CD8-positive, alpha-beta memory T cell (primary cell): ENCODE results near the gene UNKL. TPM values are rescaled to one million over a fixed set of nuclear protein-coding genes. Genes with fewer than 3 reads are reported as not detected.
A peak's percentile ranks its signal among the peaks of the same experiment; 100 is the strongest.

Experiments used
- CTCF ChIA-PET: fragments of 350-600 bp; sonication (Branson Sonifier 250); formaldehyde crosslinking; loops from one replicate; lab custom pipeline; 2021; ENCODE audit warnings: antibody characterized with exemption; lab: Charles Lee
- POLR2A ChIA-PET: fragments of 350-600 bp; sonication (Branson Sonifier 250); formaldehyde crosslinking; loops from one replicate; lab custom pipeline; 2021; ENCODE audit warnings: antibody characterized with exemption; lab: Charles Lee
- DNase-seq, 5 donors: peaks; one replicate each; pipeline versions ENCODE4 v3.0.0 to v3.0.0-alpha.2; 2020 to 2022; ENCODE audit warnings: mixed read lengths in 1 of 5
- H3K27ac ChIP-seq: one replicate; pipeline ENCODE4 v1.7.0; 2013; ENCODE audit warnings: low read depth, mild to moderate bottlenecking, low read length, moderate library complexity
- H3K27me3 ChIP-seq: 2 replicates; pipeline ENCODE4 v1.7.0; 2013; ENCODE audit warnings: low read length, mild to moderate bottlenecking; ENCODE audit not compliant: insufficient read depth, poor library complexity, severe bottlenecking
- H3K36me3 ChIP-seq: 2 replicates; pipeline ENCODE4 v1.7.0; 2013; ENCODE audit warnings: mild to moderate bottlenecking, low read length, moderate library complexity; ENCODE audit not compliant: insufficient read depth
- H3K4me1 ChIP-seq: 2 replicates; pipeline ENCODE4 v1.7.0; 2013; ENCODE audit warnings: mild to moderate bottlenecking, low read length, moderate library complexity; ENCODE audit not compliant: insufficient read depth
- H3K4me3 ChIP-seq: 2 replicates; pipeline ENCODE4 v1.7.0; 2013; ENCODE audit warnings: mild to moderate bottlenecking, low read length
- H3K9me3 ChIP-seq: 2 replicates; pipeline ENCODE4 v1.7.0; 2013; ENCODE audit warnings: mild to moderate bottlenecking, low read length
- H3K27ac Mint-ChIP-seq, 8 donors: one replicate each; pipeline ENCODE4 v1.8.0; 2020 to 2021; ENCODE audit warnings: mixed read lengths in 8 of 8, mild to moderate bottlenecking in 6 of 8, inconsistent platforms in 3 of 8, moderate library complexity in 3 of 8
- H3K27me3 Mint-ChIP-seq, 2 donors: one replicate each; pipeline ENCODE4 v1.8.0; 2020 to 2021; ENCODE audit warnings: mixed read lengths in 2 of 2, mild to moderate bottlenecking in 1 of 2, moderate library complexity in 1 of 2
- H3K36me3 Mint-ChIP-seq, 3 donors: one replicate each; pipeline ENCODE4 v1.8.0; 2020 to 2021; ENCODE audit warnings: mixed read lengths in 3 of 3, inconsistent platforms in 1 of 3, mild to moderate bottlenecking in 1 of 3
- H3K4me1 Mint-ChIP-seq, 3 donors: one replicate each; pipeline ENCODE4 v1.8.0; 2020 to 2021; ENCODE audit warnings: mixed read lengths in 3 of 3, inconsistent platforms in 1 of 3, mild to moderate bottlenecking in 1 of 3
- H3K4me3 Mint-ChIP-seq, 7 donors: one replicate each; pipeline ENCODE4 v1.8.0; 2020 to 2021; ENCODE audit warnings: mixed read lengths in 7 of 7, mild to moderate bottlenecking in 6 of 7, moderate library complexity in 4 of 7, inconsistent platforms in 2 of 7
- H3K9me3 Mint-ChIP-seq, 5 donors: one replicate each; pipeline ENCODE4 v1.8.0; 2020 to 2022; ENCODE audit warnings: mixed read lengths in 5 of 5, mild to moderate bottlenecking in 3 of 5, moderate library complexity in 2 of 5, inconsistent platforms in 1 of 5
- polyA plus RNA-seq: library from polyadenylated mRNA; unstranded; fragments of 300-500 nt; fragmentation: Illumina TruSeq; gene quantifications from one replicate; pipeline ENCODE4 v1.2.3, GENCODE V29; 2021
- total RNA-seq, 2 experiments: library from RNA; stranded (reverse); gene quantifications; one replicate each; pipeline ENCODE4 v1.2.3, GENCODE V29; 2021

Gene UNKL
- total and polyA plus RNA-seq, 3 experiments from 2014 or later = 8.1 to 38.0 (median 32.9) TPM

- DNase-seq = no peak
- Mint-ChIP-seq H3K4me1 (peaks cover 4 to 9% (median 5%) of the 10 kb centered on the region in 3 donors), H3K4me3 (no peak overlapping the region), H3K27ac (no peak overlapping the region), H3K36me3 (peaks cover 0 to 1% (median 0%) of the 10 kb centered on the region in 3 donors), H3K9me3 (no peaks in the 10 kb centered on the region), H3K27me3 (no peaks in the 10 kb centered on the region)
- no peaks in the 10 kb centered on the region for H3K9me3 ChIP-seq
- no peaks in the 10 kb centered on the region for H3K4me1 ChIP-seq
- no peaks in the 10 kb centered on the region for H3K36me3 ChIP-seq
- no peaks in the 10 kb centered on the region for H3K27me3 ChIP-seq
- no peak overlapping the region for H3K27ac ChIP-seq
- POLR2A ChIA-PET = no interaction called here
- H3K4me3 ChIP-seq = no peak overlapping the region
- CTCF ChIA-PET = interaction anchor here (0.6 kb wide), 1 partner anchor 121 kb away, joined by 3 read pairs; no protein-coding TSS in a partner anchor
These were observed 11.3 kb upstream of the UNKL start for GRCh38 chr16:1425616-1426370.

GRCh38 chr16:1424028-1424427 is 9.5 kb upstream of the UNKL start:
- no peaks in the 10 kb centered on the region for H3K9me3 ChIP-seq
- peaks cover 0 to 5% (median 0%) of the 10 kb centered on the region in 3 donors for H3K36me3 Mint-ChIP-seq
- POLR2A ChIA-PET = no interaction called here
- no peak for DNase-seq
- no peaks in the 10 kb centered on the region for H3K36me3 ChIP-seq
- no peaks in the 10 kb centered on the region for H3K27me3 ChIP-seq
- H3K4me3 ChIP-seq = no peak overlapping the region
- no peak overlapping the region for H3K27ac ChIP-seq
- peaks cover 0 to 3% of the 10 kb centered on the region in 2 donors for H3K27me3 Mint-ChIP-seq
- CTCF ChIA-PET = no interaction called here
- H3K4me3 Mint-ChIP-seq = peak overlapping the region in 1 of 7 donors; percentile 79
- H3K4me1 Mint-ChIP-seq = peaks cover 4 to 21% (median 12%) of the 10 kb centered on the region in 3 donors
- peak overlapping the region in 2 of 8 donors; percentile 52 to 68 for H3K27ac Mint-ChIP-seq
- H3K4me1 ChIP-seq = peaks cover 11% of the 10 kb centered on the region
- no peaks in the 10 kb centered on the region for H3K9me3 Mint-ChIP-seq

- peaks cover 0 to 10% (median 0%) of the 10 kb centered on the region in 3 donors for H3K36me3 Mint-ChIP-seq
- CTCF ChIA-PET = interaction anchor here (1.4 kb wide), 1 partner anchor 10 kb away, joined by 3 read pairs; no protein-coding TSS in a partner anchor
- Histone ChIP-seq H3K9me3 (no peaks in the 10 kb centered on the region), H3K4me1 (peaks cover 11% of the 10 kb centered on the region), H3K4me3 (no peak overlapping the region), H3K36me3 (no peaks in the 10 kb centered on the region), H3K27me3 (no peaks in the 10 kb centered on the region), H3K27ac (peak overlapping the region; percentile 93)
- H3K4me3 Mint-ChIP-seq = peak overlapping the region; percentile 24 to 97 (median 34)
- peak overlapping the region; percentile 53 to 100 (median 98) for H3K27ac Mint-ChIP-seq
- POLR2A ChIA-PET = interaction anchor here (0.8 to 1.7 kb wide), 2 partner anchors 52 to 256 kb away, joined by 3 to 9 read pairs; partner anchors contain the start of gene JPT2
- H3K9me3 Mint-ChIP-seq = no peaks in the 10 kb centered on the region
- no peak for DNase-seq
- H3K4me1 Mint-ChIP-seq = peaks cover 9 to 21% (median 13%) of the 10 kb centered on the region in 3 donors
- peaks cover 0 to 3% of the 10 kb centered on the region in 2 donors for H3K27me3 Mint-ChIP-seq
These were observed 7.6 kb upstream of the UNKL start for GRCh38 chr16:1422076-1422475.

- Histone ChIP-seq H3K27ac (peak overlapping the region; percentile 93), H3K27me3 (no peaks in the 10 kb centered on the region), H3K36me3 (no peaks in the 10 kb centered on the region), H3K4me1 (peaks cover 11% of the 10 kb centered on the region), H3K9me3 (no peaks in the 10 kb centered on the region), H3K4me3 (peak overlapping the region; percentile 91)
- CTCF ChIA-PET = interaction anchor here (0.8 to 1.0 kb wide), 3 partner anchors 8 to 363 kb away, joined by 3 read pairs; partner anchors contain the start of gene NUBP2
- no peak for DNase-seq
- H3K27me3 Mint-ChIP-seq = peaks cover 0 to 3% of the 10 kb centered on the region in 2 donors
- no peaks in the 10 kb centered on the region for H3K9me3 Mint-ChIP-seq
- peak overlapping the region; percentile 90 to 97 (median 94) for H3K4me3 Mint-ChIP-seq
- peaks cover 0 to 10% (median 0%) of the 10 kb centered on the region in 3 donors for H3K36me3 Mint-ChIP-seq
- peaks cover 17 to 26% (median 19%) of the 10 kb centered on the region in 3 donors for H3K4me1 Mint-ChIP-seq
- peak overlapping the region; percentile 72 to 100 (median 97) for H3K27ac Mint-ChIP-seq
- POLR2A ChIA-PET = interaction anchor here (0.5 to 2.1 kb wide), 13 partner anchors 8 to 1093 kb away, joined by 3 to 15 read pairs (median 5); partner anchors contain the start of genes EME2, MAPK8IP3, MRPS34 and NUBP2
These were observed 5.6 kb upstream of the UNKL start for GRCh38 chr16:1420111-1420539.

GRCh38 chr16:1416521-1416941 is 2.0 kb upstream of the UNKL start:
- H3K27ac ChIP-seq = no peak overlapping the region
- H3K4me3 ChIP-seq = no peak overlapping the region
- no peaks in the 10 kb centered on the region for H3K27me3 ChIP-seq
- peak overlapping the region; percentile 31 to 80 (median 76) for H3K27ac Mint-ChIP-seq
- no peaks in the 10 kb centered on the region for H3K9me3 Mint-ChIP-seq
- H3K9me3 ChIP-seq = no peaks in the 10 kb centered on the region
- peaks cover 5% of the 10 kb centered on the region for H3K36me3 ChIP-seq
- H3K27me3 Mint-ChIP-seq = peaks cover 0 to 3% of the 10 kb centered on the region in 2 donors
- peaks cover 0 to 24% (median 2%) of the 10 kb centered on the region in 3 donors for H3K36me3 Mint-ChIP-seq
- DNase-seq = no peak
- peak overlapping the region in 5 of 7 donors; percentile 11 to 77 (median 36) for H3K4me3 Mint-ChIP-seq
- CTCF ChIA-PET = no interaction called here
- peaks cover 23% of the 10 kb centered on the region for H3K4me1 ChIP-seq
- POLR2A ChIA-PET = interaction anchor here (0.7 kb wide), 1 partner anchor 70 kb away, joined by 8 read pairs; no protein-coding TSS in a partner anchor
- H3K4me1 Mint-ChIP-seq = peaks cover 24 to 43% (median 28%) of the 10 kb centered on the region in 3 donors

GRCh38 chr16:1413684-1414531 is 596 bp downstream of the UNKL start:
- ChIA-PET POLR2A (no interaction called here), CTCF (no interaction called here)
- Mint-ChIP-seq H3K4me3 (peak overlapping the region; percentile 82 to 93 (median 87)), H3K36me3 (peaks cover 0 to 33% (median 2%) of the 10 kb centered on the region in 3 donors), H3K27ac (peak overlapping the region; percentile 53 to 98 (median 88)), H3K4me1 (peaks cover 21 to 38% (median 25%) of the 10 kb centered on the region in 3 donors), H3K27me3 (no peaks in the 10 kb centered on the region), H3K9me3 (no peaks in the 10 kb centered on the region)
- Histone ChIP-seq H3K4me3 (peak overlapping the region; percentile 61), H3K9me3 (no peaks in the 10 kb centered on the region), H3K27me3 (no peaks in the 10 kb centered on the region), H3K36me3 (peaks cover 9% of the 10 kb centered on the region), H3K27ac (peak overlapping the region; percentile 79), H3K4me1 (peaks cover 12% of the 10 kb centered on the region)
- DNase-seq = peak; percentile 49 to 76 (median 54)

GRCh38 chr16:1412847-1413246 is 1.7 kb downstream of the UNKL start:
- H3K9me3 Mint-ChIP-seq = no peaks in the 10 kb centered on the region
- H3K36me3 Mint-ChIP-seq = peaks cover 0 to 30% (median 2%) of the 10 kb centered on the region in 3 donors
- H3K9me3 ChIP-seq = no peaks in the 10 kb centered on the region
- peaks cover 9% of the 10 kb centered on the region for H3K36me3 ChIP-seq
- ChIA-PET POLR2A (interaction anchor here (0.6 kb wide), 1 partner anchor 49 kb away, joined by 8 read pairs; no protein-coding TSS in a partner anchor), CTCF (interaction anchor here (0.7 to 2.0 kb wide), 3 partner anchors 8 to 293 kb away, joined by 3 to 5 read pairs (median 3); partner anchors contain the start of genes MAPK8IP3 and UQCC4)
- peaks cover 21 to 47% (median 21%) of the 10 kb centered on the region in 3 donors for H3K4me1 Mint-ChIP-seq
- peaks cover 18% of the 10 kb centered on the region for H3K4me1 ChIP-seq
- no peak overlapping the region for H3K27ac ChIP-seq
- no peak for DNase-seq
- H3K27ac Mint-ChIP-seq = peak overlapping the region in 3 of 8 donors; percentile 53 to 78 (median 65)
- no peaks in the 10 kb centered on the region for H3K27me3 ChIP-seq
- H3K4me3 Mint-ChIP-seq = peak overlapping the region; percentile 43 to 93 (median 79)
- no peak overlapping the region for H3K4me3 ChIP-seq
- no peaks in the 10 kb centered on the region for H3K27me3 Mint-ChIP-seq
